Naive thymus-derived CD8-positive, alpha-beta T cell (primary cell): ENCODE data around the gene SRR. TPM values are rescaled to one million over a fixed set of nuclear protein-coding genes. Genes with fewer than 3 reads are reported as not detected.

Experiments used
- ATAC-seq, 2 donors: fragments of 150-1000 bp; cut with Tn5 transposase in 1 of 2; sonication (Bioruptor Pico), chemical (Tn5 transposase) in 1 of 2; 1 replicate in 1 of 2; 2 replicates in 1 of 2; pipeline ENCODE4 v1.10.0; 2021; ENCODE audit warnings: mild to moderate bottlenecking in 2 of 2, moderate library complexity in 2 of 2
- POLR2A ChIA-PET: fragments of 350-600 bp; sonication (Branson Sonifier 250); formaldehyde crosslinking; loops from one replicate; lab custom pipeline; 2021; ENCODE audit warnings: antibody characterized with exemption; lab: Charles Lee
- DNase-seq, 10 donors: peaks; one replicate each; pipeline versions ENCODE4 v3.0.0 to v3.0.0-alpha.2; 2020 to 2022
- H3K27ac Mint-ChIP-seq, 10 donors: one replicate each; pipeline ENCODE4 v1.8.0; 2020 to 2022; ENCODE audit warnings: mild to moderate bottlenecking in 10 of 10, mixed read lengths in 10 of 10, moderate library complexity in 4 of 10, inconsistent platforms in 1 of 10
- H3K27me3 Mint-ChIP-seq, 5 donors: one replicate each; pipeline ENCODE4 v1.8.0; 2021 to 2022; ENCODE audit warnings: mixed read lengths in 5 of 5
- H3K36me3 Mint-ChIP-seq, 3 donors: one replicate each; pipeline ENCODE4 v1.8.0; 2020 to 2022; ENCODE audit warnings: mixed read lengths in 3 of 3, mild to moderate bottlenecking in 2 of 3, inconsistent platforms in 1 of 3
- H3K4me1 Mint-ChIP-seq, 4 donors: one replicate each; pipeline ENCODE4 v1.8.0; 2021 to 2022; ENCODE audit warnings: mixed read lengths in 4 of 4
- H3K4me3 Mint-ChIP-seq, 10 donors: one replicate each; pipeline ENCODE4 v1.8.0; 2020 to 2022; ENCODE audit warnings: mild to moderate bottlenecking in 10 of 10, mixed read lengths in 10 of 10, moderate library complexity in 6 of 10, inconsistent platforms in 1 of 10
- H3K9me3 Mint-ChIP-seq, 9 donors: one replicate each; pipeline ENCODE4 v1.8.0; 2020 to 2022; ENCODE audit warnings: mixed read lengths in 9 of 9, mild to moderate bottlenecking in 3 of 9, inconsistent platforms in 1 of 9, moderate library complexity in 1 of 9
- polyA plus RNA-seq, 3 donors: library from polyadenylated mRNA; unstranded; fragments of 300-500 nt; fragmentation: Illumina TruSeq; gene quantifications; one replicate each; pipeline ENCODE4 v1.2.3, GENCODE V29; 2021
- total RNA-seq, 8 experiments: library from RNA in 2 of 8; stranded (reverse) in 2 of 8; gene quantifications; one replicate each; pipeline ENCODE4 v1.2.3 and lab custom pipeline; 2021 to 2026

SRR gene
- total and polyA plus RNA-seq, 5 experiments from 2014 or later = 3.6 to 9.6 (median 7.3) TPM

DNA sequence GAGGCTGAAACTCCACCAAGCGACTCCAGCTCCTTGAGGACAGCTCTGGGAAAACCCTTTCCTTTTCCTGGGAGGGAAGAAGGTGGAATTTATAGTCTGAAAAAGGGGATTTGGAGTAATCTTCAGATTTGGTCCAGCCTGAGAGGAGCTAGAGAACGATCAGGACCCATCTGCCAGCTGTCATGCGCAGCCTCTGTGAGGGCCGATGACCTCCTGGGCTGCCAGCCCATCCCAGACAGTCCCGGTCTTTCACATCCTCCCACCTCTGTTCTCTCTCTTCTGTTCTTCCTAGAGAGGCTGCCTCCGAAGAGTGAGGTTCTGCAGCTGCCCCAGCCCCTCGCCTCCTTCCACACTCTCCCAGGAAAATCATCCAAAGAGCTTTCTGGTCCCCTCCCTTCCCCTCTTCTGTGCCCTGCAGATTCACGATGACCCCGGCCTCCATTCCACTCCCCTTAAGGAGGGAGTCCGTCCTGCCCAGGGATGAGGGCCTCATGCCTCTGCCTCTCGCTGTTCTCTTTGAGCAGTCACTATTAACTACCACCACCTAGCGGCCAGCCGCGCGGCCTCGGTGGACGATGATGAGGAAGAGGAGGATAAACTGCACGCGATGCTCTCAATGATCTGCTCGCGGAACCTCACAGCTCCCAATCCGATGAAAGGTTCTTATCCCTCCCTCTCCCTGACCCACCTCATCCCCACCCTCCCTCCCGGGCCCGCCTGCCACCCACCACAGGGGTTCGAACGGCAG is 63.2 kb downstream of the SRR start:
- H3K36me3 Mint-ChIP-seq = peaks cover 0 to 39% (median 0%) of the 10 kb centered on the region in 3 donors
- no peak for DNase-seq
- no peak overlapping the region for H3K4me3 Mint-ChIP-seq
- no peaks in the 10 kb centered on the region for H3K27me3 Mint-ChIP-seq
- no peaks in the 10 kb centered on the region for H3K4me1 Mint-ChIP-seq
- no peaks in the 10 kb centered on the region for H3K9me3 Mint-ChIP-seq
- peak overlapping the region in 2 of 10 donors; percentile 19 to 51 for H3K27ac Mint-ChIP-seq
- ATAC-seq = no peak
- POLR2A ChIA-PET = no interaction called here

DNA sequence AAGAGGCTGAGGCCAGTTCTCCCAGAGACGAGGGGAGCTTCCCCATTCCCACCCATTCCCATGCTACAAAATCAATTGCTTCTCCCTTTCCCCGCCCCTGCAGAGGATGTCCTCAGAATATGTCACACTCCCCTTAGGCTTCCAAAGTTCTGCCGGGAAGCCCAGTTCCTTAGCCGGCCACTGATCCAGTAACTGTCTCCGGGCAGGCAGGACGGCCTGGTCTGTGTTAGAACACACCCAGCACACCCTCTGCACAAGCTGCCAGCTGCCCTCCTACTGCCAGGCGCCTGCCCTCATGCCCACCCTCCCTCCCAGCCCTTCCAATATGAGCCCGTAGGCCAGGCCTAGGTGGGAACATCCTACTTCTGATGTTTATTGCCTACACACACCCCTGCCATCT is 64.6 kb downstream of the SRR start:
- Mint-ChIP-seq H3K4me3 (no peak overlapping the region), H3K4me1 (no peaks in the 10 kb centered on the region), H3K27me3 (no peaks in the 10 kb centered on the region), H3K27ac (peak overlapping the region in 1 of 10 donors; percentile 54), H3K9me3 (no peaks in the 10 kb centered on the region), H3K36me3 (peaks cover 0 to 35% (median 0%) of the 10 kb centered on the region in 3 donors)
- ATAC-seq (no peak), DNase-seq (no peak)
- POLR2A ChIA-PET = no interaction called here

DNA sequence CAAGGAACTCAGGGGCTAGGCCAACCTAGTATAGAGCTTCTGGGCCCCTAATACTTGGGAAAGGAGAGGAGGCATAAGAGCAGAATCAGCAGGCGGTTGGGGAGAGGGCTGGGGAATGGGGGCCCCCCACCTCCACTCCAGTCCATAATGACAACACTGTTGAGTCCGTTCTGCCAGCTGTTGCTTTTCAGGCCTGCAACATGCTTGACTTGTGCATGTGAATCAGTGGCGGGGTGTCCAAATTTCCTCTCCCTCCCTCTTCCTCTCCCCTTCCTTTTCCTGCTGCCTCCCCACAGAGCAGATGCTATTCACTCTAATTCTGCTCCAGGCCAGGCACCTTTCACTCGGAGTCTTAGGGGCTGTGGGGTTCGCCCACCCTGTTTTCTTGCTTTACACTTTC is 65.3 kb downstream of the SRR start:
- POLR2A ChIA-PET = interaction anchor here (0.6 to 1.7 kb wide), 4 partner anchors 10 to 47 kb away, joined by 3 to 5 read pairs (median 4); no protein-coding TSS in a partner anchor
- DNase-seq = no peak
- H3K27ac Mint-ChIP-seq = peak overlapping the region in 1 of 10 donors; percentile 74
- H3K9me3 Mint-ChIP-seq = no peaks in the 10 kb centered on the region
- H3K4me3 Mint-ChIP-seq = no peak overlapping the region
- H3K36me3 Mint-ChIP-seq = peaks cover 0 to 37% (median 0%) of the 10 kb centered on the region in 3 donors
- no peaks in the 10 kb centered on the region for H3K4me1 Mint-ChIP-seq
- ATAC-seq = no peak
- no peaks in the 10 kb centered on the region for H3K27me3 Mint-ChIP-seq

DNA sequence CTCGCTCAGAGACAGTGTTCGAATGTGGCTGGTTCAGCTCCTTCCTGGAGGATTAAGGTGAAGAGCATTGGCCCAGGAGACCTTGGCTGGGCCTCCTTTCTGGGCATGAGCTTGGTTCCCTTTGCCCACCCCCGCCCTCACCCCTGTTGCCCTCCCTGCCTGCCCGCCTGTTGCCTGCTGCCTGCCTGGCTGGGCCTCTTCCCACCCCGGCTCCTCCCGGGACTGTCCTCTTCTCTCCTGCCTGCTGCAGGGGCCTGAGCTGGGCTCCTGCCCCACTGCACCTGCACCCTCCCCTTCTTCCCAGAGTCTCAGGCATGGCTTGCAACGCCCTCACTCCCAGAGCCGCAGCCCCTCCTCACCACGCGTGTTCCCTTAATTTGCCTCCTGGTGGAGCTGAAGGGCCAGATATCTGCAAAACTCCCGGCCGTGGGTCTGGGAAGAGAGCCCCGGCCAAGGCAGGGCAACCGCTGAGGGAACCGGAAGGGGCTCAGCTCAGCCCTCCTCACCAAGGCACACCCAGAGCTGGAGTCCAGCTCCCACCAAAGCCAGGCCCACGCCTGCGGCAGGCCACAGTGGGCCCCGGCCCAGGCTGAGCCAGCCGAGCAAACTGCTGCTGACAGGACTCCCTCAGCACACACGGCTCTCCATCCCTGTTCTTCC is 65.9 kb downstream of the SRR start:
- H3K27ac Mint-ChIP-seq = peak overlapping the region in 3 of 10 donors; percentile 68 to 86 (median 74)
- H3K27me3 Mint-ChIP-seq = no peaks in the 10 kb centered on the region
- H3K4me1 Mint-ChIP-seq = no peaks in the 10 kb centered on the region
- peaks cover 0 to 37% (median 0%) of the 10 kb centered on the region in 3 donors for H3K36me3 Mint-ChIP-seq
- POLR2A ChIA-PET = interaction anchor here (0.6 to 1.7 kb wide), 4 partner anchors 9 to 46 kb away, joined by 3 to 5 read pairs (median 4); no protein-coding TSS in a partner anchor
- H3K9me3 Mint-ChIP-seq = no peaks in the 10 kb centered on the region
- no peak for ATAC-seq
- DNase-seq = no peak
- peak overlapping the region in 1 of 10 donors; percentile 45 for H3K4me3 Mint-ChIP-seq

GRCh38 chr17:2370211-2370589 is 66.5 kb downstream of the SRR start:
- DNase-seq = no peak
- POLR2A ChIA-PET = interaction anchor here (1.7 kb wide), 1 partner anchor 46 kb away, joined by 4 read pairs; no protein-coding TSS in a partner anchor
- Mint-ChIP-seq H3K27ac (peak overlapping the region in 3 of 10 donors; percentile 11 to 86 (median 48)), H3K9me3 (no peaks in the 10 kb centered on the region), H3K4me1 (no peaks in the 10 kb centered on the region), H3K27me3 (no peaks in the 10 kb centered on the region), H3K36me3 (peaks cover 0 to 40% (median 0%) of the 10 kb centered on the region in 3 donors), H3K4me3 (peak overlapping the region in 1 of 10 donors; percentile 45)
- ATAC-seq = no peak

DNA sequence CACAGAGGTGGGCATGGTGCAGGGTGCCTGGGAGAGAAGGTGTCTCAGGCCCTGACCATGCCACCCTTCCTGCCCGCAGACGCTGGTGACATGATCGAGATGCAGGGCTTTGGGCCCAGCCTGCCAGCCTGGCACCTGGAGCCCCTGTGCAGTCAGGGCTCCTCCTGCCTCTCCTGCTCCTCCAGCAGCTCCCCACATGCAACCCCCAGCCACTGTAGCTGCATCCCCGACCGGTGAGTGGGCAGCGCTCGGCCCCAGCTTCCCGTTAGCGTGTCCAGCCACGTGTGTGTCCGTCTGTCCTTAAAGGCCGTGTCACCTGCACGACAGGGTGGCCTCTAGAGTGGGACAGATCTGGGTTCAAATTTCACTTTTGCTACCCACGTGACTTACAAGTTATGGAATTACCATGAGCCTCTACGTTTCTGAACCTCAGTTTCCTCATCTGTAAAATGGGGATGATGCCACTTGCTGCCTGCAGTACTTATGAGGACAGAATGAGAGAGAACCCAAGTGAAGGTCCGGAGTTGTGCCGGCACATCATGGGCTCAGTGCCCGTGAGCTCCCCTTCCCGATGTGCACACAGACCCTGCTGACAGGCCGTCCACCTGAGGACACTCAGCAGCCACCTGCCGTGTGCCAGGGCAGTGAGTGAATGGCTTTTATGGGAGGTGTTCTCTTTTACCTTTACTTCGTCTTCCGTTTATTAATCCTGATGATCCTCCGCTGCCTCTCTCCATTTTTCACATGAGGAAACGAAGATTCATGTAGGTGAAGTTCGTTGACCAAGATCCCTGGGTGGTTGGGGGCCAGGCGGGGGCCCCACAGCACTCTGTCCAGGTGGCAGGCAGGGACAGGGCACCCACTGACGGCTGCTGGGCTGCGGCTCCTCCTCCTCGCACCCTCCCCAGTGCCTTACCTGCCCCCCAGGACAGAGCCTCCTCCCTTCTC is 67.7 kb downstream of the SRR start:
- Mint-ChIP-seq H3K27me3 (no peaks in the 10 kb centered on the region), H3K27ac (peak overlapping the region in 3 of 10 donors; percentile 56 to 62 (median 60)), H3K4me1 (no peaks in the 10 kb centered on the region), H3K36me3 (peaks cover 0 to 38% (median 0%) of the 10 kb centered on the region in 3 donors), H3K4me3 (no peak overlapping the region), H3K9me3 (no peaks in the 10 kb centered on the region)
- ATAC-seq = no peak
- POLR2A ChIA-PET = interaction anchor here (0.6 kb wide), 1 partner anchor 42 kb away, joined by 4 read pairs; no protein-coding TSS in a partner anchor
- DNase-seq = no peak

DNA sequence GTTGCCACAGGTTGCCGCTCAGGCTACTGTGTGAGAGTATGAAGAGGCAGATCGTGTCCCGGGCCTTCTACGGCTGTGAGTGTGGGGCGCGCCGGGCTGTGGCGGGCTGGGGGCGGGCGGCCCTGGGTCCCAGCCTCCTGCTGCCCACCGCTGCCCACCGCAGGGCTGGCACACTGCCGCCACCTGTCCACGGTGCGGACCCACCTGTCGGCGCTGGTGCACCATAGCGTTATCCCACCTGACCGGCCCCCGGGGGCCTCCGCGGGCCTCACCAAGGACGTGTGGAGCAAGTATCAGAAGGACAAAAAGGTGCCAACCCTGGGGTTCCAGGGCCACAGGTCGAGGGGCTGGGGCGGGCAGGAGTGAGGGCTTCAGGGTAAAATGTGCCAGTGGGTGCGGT is 68.4 kb downstream of the SRR start:
- Mint-ChIP-seq H3K27ac (no peak overlapping the region), H3K4me1 (no peaks in the 10 kb centered on the region), H3K27me3 (no peaks in the 10 kb centered on the region), H3K36me3 (peaks cover 0 to 37% (median 0%) of the 10 kb centered on the region in 3 donors), H3K4me3 (no peak overlapping the region), H3K9me3 (no peaks in the 10 kb centered on the region)
- POLR2A ChIA-PET = interaction anchor here (0.6 kb wide), 1 partner anchor 319 kb away, joined by 5 read pairs; no protein-coding TSS in a partner anchor
- no peak for ATAC-seq
- no peak for DNase-seq

GRCh38 chr17:2372681-2373080 is 68.9 kb downstream of the SRR start:
- H3K36me3 Mint-ChIP-seq = peaks cover 0 to 41% (median 0%) of the 10 kb centered on the region in 3 donors
- ATAC-seq (no peak), DNase-seq (no peak)
- H3K4me1 Mint-ChIP-seq = no peaks in the 10 kb centered on the region
- no peak overlapping the region for H3K4me3 Mint-ChIP-seq
- H3K9me3 Mint-ChIP-seq = no peaks in the 10 kb centered on the region
- no peaks in the 10 kb centered on the region for H3K27me3 Mint-ChIP-seq
- POLR2A ChIA-PET = interaction anchor here (0.6 kb wide), 1 partner anchor 319 kb away, joined by 5 read pairs; no protein-coding TSS in a partner anchor
- H3K27ac Mint-ChIP-seq = no peak overlapping the region

- Mint-ChIP-seq H3K4me1 (no peaks in the 10 kb centered on the region), H3K27ac (no peak overlapping the region), H3K4me3 (no peak overlapping the region), H3K9me3 (no peaks in the 10 kb centered on the region), H3K27me3 (no peaks in the 10 kb centered on the region), H3K36me3 (peaks cover 0 to 45% (median 0%) of the 10 kb centered on the region in 3 donors)
- DNase-seq = no peak
- ATAC-seq = no peak
- POLR2A ChIA-PET = no interaction called here
These were observed 69.4 kb downstream of the SRR start for GRCh38 chr17:2373179-2373578.

Other genes with a start within 250 kb of the SRR start
- 1 to 10 TPM; 1.5 to 1.6 TPM for gene HIC1, start 248.8 kb upstream of the SRR start, total RNA-seq
- gene HIC1, start 248.8 kb upstream of the SRR start, polyA plus RNA-seq = under 1 TPM in 2 of 3 donors, not detected in 1; 0.08 to 0.10 TPM
- gene SMG6, start 165 bp upstream of the SRR start, total RNA-seq = 10 to 100 TPM; 49.6 to 51.4 TPM
- 10 to 100 TPM in 1 of 3 donors, 1 to 10 TPM in 2; 5.3 to 13.5 (median 9.0) TPM for gene SMG6, start 165 bp upstream of the SRR start, polyA plus RNA-seq
- gene TSR1, start 32.5 kb downstream of the SRR start, total RNA-seq = 10 to 100 TPM; 35.1 to 37.1 TPM
- gene TSR1, start 32.5 kb downstream of the SRR start, polyA plus RNA-seq = 10 to 100 TPM; 12.0 to 22.1 (median 14.0) TPM
- 100 to 1,000 TPM; 160 to 179 TPM for gene SGSM2, start 33.6 kb downstream of the SRR start, total RNA-seq
- 10 to 100 TPM; 12.1 to 22.6 (median 13.1) TPM for gene SGSM2, start 33.6 kb downstream of the SRR start, polyA plus RNA-seq
- gene MNT, start 97.1 kb downstream of the SRR start, total RNA-seq = 10 to 100 TPM; 60.8 to 67.4 TPM
- under 1 TPM; 0.73 to 0.96 (median 0.79) TPM for gene MNT, start 97.1 kb downstream of the SRR start, polyA plus RNA-seq
- gene METTL16, start 207.9 kb downstream of the SRR start, total RNA-seq = 10 to 100 TPM; 63.9 to 67.2 TPM
- 10 to 100 TPM; 18.7 to 35.1 (median 24.1) TPM for gene METTL16, start 207.9 kb downstream of the SRR start, polyA plus RNA-seq